ENCODE data around the gene KCNJ10.

Gene KCNJ10

DNA sequence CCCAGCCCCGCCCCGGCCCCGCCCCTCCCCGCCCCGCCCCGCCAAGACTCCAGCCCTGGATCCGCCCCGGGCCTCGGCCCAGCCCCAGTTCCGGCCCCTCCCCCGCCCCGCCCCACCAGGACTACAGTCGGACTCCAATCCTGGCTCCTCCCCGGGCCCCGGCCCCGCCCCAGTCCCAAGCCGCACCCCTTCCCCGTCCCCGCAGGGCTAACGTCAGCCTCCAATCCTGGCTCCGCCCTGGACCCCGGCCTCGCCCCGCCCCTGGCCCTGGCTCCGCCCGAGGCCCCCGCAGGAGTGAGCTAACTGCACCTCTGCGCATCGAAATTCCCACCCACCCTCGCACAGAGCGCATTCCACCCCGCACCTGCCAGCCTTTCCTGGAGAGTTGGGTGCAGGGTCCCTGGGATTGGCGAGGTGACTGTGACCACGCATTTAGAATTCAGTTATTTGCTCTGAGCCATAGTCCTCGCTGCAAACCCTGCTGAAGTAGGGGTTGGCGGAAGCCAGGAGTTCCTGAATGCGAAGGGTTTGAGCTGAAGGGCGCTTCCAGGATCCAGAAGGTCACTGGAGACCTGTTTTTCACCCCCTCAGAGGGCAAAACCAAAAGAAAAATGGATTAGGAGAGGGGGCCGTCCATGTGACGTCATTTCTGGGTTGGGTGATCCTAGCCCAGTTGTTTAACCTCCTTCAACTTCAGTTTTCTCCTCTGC lies 29.0 kb upstream of the KCNJ10 start:
- peak; percentile 85 to 92 for DNase-seq

DNA sequence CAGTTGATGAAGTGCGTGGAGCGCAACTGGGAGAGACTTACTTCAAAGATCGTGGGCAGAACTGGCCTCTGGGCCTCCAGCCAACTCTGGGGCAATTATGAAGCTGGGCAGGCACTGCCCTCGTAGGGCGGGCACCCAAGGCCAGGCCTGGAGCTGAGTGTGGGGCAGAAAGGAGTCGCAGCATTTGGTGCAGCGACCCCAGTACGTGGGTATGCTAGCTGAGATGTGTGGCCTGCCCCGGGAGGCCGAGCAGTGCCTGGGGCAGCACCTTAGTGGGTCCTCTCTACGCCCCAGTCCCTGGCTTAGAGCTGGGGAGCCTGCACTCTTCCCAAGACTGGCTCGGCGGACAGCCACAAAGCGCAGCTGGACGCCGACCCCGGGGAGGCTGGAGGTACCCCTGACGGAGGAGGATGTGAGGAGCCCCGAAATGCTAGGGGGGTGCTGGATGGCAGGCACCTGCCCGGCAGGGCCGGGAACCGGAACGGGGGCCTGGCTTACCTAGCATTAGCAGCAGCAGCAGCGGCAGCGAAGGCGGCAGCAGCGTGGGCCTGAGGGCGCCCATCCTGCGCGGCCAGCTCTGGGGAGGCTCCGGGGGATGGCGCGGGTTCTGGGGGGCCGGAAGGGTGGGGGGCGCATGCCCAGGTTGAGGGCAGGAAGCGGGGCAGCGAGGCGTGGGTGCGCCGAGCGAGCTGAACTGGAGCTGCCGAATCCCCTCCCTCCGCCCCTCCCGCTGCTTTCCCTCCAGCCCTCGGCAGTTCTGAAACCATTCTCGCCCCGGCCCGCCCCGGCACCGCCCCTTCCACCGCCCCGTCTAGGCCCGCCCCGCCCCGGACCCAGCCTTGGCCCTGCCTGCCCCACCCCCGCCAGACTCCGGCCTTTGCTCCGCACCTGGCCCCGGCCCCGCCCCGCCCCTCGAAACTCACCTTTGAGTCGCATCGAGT lies 28.2 kb upstream of the KCNJ10 start, which contains the start of gene IGSF8:
Gene IGSF8, minus strand, starts transcription at position 709 of the 941 bp plus-strand sequence. Its CDS starts 147 bp downstream, at position 562.
- DNase-seq = peak in 1 of 2 experiments; percentile 89

DNA sequence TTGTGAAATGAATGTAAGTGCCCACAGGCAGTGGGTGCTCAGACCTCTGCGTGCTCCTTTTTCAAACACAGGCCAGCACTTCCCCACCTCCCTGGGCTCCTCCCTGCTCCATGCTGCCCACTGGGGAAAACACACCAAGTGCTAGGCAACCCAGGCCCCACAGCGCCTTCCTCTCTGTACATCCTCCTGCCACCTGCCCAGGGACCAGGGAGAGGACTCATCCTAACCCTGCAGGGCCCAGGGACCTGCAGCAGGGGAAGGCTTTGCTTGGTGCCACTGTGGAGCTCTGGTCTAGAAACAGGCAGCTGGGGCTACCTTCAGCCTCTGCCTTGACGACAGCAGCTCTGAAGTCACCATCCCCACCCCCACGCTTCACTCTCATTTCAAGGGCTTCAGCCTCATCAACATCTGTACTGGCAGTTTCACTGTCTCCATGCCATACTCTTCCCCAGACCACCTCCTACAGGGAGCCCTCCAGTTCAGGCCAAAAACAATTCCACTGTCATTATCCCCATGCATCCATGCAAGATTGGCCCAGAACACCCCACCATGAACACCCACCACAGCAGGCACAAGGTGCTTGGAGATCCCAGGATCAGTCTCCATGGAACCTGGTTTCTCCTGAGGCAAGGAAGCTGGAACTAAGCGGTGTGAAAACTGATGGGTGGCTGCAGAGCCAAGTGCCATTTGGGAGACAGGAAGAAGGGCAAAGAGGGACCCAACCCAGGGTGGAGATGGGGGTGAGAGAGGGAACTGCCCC lies 27.4 kb upstream of the KCNJ10 start:
- DNase-seq = no peak

DNA sequence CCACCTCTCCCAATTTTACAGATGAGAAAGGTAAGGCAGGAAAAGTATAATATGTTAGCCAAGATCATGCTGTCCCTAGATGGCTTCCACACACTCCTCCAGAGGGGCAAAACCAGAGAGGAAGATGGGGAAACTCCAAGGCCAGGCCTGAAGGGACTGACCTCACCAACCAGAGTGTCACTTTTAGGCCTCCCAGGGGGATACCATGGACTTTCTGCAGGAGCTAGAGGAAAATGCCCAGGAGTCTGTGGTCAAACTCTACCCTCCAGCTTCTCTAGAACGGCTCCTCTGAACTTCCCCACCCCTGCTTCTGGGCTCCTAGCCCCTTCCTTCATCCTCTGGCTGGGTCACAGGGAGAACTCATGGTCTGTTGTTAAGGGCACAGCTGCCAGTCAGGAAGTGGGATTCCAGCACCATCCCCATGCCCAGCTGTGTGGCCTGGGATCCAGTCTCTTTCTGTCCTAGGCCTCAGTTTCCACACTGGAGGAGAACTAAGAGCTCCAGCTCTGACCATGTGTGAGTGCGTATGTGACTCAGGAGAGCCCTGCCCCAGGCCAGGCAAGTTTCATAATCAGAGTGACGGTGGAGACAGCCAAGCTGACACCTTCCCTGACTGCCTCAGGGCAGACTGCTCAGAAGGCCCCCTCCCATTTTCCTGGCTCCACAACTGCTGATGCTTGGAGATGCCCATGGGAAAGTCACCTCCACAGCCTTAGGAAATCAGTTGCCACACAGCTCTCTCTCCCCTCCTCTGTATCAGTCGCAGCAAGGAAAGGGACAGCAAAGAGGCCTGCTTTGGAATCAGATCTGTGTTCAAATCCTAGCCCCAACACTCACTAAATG lies 26.5 kb upstream of the KCNJ10 start:
- DNase-seq = no peak

DNA sequence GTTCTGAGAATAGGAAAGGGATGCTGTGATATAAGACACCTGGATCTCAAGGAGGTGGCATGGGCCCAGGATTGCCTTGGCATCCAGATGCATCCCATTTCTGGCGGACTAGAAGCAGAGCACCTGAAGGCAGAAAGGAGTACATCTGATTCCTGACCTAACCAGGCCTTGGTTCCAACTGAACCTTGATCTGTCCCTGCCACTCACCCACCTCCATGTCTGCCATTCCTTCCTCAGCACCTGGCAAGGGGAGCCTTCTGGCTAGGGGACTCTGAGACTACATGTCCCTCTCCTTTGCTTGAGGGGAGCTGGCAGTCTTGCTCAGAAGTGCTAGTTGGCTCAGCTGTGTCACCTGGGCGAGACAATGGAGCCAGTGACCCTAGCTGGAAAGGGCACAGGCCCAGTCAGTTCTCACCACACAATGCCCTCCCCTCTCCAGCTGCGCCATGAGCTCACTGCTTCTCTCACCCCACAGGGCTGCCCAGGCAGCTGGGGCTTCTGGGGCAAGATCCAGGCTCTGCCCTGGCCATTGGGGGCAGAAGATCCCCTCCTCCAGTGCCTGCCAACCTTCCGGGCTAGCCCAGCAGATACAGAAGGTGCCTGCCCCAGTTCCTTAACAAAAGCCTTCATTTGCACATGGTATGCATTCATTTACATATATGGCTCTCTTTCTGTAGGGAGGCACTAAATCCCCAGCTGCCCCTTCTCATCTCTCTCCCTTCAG lies 25.6 kb upstream of the KCNJ10 start:
- no peak for DNase-seq

DNA sequence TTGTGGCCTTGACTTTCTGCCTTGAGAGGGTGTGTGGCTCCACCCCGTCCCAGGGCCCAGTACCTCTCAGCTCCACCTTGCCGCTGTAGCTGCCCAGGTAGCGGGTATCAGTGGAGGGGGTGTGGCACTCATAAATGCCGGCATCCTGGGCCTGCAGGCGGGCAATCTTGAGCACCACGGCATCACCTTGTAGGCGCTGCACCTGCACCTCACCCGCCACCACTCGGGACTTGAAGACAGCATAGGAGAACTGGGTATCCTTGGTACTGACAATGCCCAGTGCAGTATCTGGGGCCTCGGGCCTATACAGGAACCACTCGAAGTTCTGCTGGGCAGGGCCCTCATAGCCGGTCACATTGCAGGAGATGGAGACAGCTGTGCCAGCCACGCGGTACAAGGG lies 24.8 kb upstream of the KCNJ10 start:
- DNase-seq = no peak

DNA sequence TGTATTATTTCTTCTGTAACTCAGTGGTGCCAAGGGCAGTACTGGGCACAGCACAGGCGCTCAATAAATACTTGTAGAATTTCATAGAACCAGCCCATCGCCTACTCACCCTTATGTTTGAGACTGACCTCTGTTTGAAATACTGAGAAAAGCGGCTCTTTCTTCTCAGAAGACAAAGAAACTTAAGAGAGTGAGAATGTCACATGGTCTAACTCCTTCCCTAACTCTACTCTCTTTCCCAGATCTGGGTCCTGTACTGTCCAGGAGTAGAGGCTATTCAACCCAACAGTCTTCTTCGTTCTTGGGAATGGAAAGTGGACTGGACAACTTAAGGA lies 24.3 kb upstream of the KCNJ10 start:
- DNase-seq = no peak

DNA sequence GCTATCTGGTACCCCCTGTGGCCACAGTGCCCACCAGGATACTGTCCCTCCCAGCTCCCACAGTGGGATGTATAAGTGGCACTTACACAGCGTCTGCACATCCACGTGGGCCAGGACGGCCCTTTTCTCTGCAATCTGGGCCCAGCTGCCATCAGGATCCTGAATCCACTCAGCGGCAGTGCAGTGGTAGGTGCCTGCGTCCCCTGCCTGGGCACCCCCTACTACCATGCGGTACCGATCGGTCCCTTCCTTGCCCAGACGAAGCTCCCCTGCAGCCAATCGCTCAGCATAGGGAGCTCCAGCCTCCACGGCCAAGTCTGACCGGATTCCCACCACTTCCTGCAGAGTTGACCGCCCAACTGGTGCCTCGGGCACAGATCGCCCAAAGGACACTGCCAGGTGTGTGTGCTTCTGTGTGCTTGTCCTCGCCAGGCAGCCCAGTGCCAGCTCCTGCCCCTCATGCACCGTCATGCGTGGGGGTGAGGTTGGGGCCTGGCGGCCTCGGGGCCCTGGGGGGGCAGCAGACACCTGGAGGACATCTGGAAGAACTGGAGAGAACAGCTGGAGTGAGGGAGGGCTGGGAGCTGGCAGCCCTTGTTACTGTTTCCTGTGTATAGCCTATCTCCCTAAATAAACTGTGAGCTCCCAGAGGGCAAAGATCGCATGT lies 23.8 kb upstream of the KCNJ10 start:
- DNase-seq = no peak

DNA sequence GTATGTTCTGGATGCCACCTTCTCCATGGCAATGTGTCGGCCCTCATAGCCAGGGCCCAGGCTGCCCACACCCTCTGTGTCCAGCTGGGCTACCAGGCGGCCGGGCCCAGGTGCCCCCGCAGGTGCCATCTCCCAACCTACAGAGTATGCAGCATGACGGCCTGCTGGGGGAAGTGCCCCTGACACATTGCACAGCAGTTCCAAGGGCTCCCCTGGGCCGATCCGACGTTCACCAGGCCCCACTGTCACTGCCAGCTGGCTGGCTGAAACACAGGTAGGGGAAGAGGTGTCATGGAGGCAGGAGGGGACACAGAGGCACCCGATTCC lies 23.1 kb upstream of the KCNJ10 start:
- no peak for DNase-seq

DNA sequence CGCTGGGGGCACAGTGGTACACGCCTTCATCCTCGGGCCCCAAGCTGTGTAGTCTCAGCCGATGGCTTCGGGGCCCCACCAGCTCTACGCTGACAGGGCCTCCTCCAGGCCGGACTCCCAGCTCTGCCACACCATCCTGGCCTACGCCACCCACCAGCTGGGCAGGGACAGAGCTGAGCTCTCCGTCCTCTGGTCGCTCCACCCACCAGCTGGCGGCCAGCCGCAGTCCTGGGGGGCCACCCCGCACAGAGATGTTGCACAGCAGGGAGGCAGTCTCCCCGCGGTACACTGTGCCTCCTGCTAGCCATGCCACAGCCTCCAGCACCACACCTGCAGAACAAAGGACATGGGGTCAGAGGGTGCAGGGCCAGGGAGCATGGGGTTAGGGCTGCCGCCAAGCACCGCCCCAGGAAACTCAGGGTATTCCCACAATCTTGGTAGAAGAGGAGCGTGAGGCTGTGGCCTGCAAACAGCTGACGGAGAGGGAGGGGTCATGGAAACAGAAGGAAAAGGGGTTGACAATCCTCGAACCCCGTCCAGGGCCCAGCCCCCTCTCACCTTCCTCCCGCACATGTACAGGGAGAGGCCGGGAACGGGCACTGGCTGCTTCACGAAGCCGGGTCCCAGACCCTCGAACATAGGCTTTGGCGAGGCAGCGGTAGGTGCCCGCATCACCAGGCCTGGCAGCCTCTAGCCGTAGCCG lies 22.6 kb upstream of the KCNJ10 start:
- no peak for DNase-seq

DNA sequence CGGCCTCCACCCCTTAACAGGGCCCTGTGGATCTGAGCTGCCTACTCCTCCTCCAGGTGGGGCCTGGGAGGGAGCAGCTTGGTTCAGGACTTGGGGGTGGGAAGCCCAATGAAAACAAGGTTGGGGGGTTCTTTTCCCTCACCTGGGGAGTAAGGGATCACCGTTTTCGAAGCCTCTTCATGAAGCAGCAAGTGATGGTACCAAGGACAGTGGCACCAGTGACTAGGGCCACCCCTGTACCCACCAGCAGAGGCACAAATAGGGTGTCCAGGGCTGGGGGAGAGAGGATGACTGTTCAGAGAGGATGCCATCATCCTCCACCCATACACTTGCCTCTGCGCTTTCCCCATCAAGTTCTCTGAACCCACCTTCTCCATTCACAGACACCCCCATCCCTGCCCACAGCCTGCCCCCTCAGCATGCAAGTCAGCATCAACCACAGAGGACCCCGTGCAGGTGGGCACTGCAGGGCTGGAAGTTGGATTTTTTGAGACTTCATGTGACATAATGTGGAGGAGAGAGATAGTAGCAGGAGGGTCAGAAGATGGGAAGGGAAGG lies 21.8 kb upstream of the KCNJ10 start:
- no peak for DNase-seq

DNA sequence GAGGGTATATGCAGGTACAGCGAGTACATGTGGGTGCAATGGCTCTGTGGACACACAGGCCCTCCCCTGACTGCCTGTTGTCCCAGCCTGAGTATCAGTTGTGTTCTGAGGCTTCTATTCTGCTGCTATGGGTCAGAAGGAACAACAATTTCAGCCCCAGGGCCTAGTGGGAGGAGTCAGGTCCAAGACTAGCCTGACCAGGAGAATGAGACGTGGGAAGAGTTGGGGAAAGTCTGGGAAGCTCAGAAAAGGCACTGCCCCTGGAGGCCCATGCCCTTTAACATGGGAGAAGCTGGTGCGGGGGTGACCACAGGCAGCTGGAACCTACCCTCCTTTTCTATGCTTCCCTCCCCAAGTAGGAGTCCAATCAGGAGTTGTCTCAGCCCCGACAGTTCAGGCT lies 20.8 kb upstream of the KCNJ10 start:
- DNase-seq = no peak

DNA sequence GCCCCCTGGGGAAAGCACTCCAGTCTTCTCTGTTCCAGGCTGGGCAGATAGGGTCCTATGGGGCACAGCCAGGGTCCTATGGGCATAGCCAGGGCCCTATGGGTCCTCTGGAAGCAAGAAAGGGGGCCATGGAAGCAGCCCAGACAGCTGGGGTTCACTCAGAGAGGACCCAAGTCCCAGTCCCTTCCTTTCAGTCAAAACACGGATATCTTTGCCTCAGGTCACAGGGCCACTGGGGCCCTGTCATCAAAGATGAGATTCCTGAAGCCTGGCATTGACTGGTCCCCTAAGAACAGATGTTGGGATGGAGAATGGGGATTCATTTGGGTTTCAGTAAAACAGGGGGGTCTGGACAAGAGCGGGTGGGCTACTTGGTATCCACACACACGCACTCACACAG lies 19.9 kb upstream of the KCNJ10 start:
- DNase-seq = no peak

DNA sequence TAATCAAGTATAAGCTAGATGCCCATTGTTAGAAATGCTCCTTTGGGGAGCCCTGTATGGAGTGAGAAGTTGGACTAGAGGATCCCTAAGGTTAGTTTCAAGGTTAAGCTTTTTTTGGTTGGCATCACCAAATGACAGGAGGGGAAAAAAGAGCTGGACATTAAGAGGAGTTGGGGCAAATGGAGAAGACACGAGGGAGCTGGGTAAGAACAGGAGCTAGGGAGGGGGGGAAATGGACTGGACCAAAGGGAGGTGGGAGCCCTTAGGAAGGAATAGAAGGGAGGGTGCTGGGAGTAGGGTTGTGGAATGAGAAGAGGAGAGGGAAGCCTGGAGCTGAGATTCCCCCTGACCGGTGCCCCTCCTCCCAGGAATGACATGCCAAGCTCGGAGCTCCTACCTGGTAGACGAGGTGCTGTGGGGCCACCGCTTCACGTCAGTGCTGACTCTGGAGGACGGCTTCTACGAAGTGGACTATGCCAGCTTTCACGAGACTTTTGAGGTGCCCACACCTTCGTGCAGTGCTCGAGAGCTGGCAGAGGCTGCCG lies 17.2 kb upstream of the KCNJ10 start:
- DNase-seq = no peak

DNA sequence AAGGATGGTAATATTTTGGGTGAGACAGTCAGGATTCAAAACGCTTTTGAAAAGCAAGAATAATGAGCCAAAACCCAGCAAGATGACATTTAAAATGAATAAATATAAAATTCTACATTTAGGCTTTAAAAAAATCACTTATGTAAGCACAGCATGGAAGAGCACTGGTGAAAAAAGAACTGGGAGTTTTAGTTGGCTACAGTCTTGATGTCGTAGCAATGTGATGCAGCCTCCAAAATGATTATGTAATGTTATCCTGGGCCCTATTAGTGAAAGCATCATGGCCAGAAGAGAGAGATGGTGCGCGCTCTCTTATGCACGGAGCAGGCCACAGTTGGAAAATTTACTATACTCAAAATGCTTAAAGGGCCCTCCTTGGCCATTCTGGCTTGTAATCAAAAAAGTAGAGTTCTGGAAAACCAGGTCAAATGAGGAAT lies 16.5 kb upstream of the KCNJ10 start:
- peak in 1 of 2 experiments; percentile 68 for DNase-seq

DNA sequence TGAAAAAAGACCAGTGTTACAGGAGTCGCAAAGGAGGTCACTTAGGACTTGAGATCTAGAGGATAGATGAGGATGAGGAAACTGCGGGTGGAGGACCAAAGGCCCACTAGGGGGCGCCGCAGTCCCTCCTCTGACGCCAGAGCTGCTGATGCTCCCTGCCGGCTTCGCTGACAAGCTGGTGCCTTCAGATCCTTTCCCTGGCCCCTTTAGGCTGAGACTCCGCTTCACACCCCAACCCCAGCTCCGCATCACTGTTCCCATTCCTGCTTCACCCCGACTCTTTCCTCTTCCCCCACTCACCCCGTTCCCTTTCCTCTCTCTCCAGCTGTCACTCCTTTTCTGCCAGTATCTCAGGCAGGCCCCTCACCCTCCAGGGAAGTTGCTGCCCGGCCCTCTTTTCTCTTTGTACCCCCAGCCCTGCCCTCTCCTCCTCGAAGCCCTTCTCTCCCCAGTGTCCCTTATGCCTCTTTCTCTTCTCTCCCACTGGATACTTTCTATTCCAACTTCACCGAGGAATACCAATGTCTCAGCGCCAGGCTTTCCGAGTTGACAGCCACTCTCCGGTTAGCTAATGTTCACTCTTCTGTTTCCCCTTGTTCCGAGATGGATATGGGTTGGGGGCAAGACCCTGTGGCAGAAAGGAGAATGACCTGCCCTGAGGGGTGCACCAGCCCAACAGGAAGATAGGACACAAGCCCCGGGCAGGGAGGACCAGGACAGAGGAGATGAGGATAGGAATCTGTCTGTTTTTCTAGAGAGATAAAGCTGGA lies 15.9 kb upstream of the KCNJ10 start:
- peak; percentile 64 to 70 for DNase-seq

DNA sequence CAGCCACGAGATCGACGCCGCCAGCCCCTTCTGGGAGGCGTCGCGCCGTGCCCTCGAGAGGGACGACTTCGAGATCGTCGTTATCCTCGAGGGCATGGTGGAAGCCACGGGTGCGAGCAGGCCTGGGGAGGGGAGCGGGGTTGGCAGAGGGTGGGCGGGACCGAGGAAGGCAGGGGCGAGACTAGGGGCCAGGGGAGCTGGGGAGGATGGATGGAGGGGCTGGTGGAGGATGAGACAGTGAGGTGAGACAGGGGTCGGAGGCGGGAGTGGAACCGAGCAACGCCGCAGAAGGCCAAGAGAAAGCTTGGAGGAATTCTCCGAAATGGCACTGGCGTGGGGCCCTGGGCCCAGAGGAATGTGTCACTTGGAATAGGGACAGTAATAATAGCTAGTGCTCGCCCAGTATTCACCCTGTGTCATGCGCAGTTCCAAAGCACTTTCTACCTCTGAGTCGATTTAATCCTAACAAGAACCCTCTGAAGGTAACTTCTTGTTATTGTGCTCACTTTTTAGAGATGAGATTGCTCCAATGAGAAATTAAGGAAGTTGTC lies 14.9 kb upstream of the KCNJ10 start:
- no peak for DNase-seq

DNA sequence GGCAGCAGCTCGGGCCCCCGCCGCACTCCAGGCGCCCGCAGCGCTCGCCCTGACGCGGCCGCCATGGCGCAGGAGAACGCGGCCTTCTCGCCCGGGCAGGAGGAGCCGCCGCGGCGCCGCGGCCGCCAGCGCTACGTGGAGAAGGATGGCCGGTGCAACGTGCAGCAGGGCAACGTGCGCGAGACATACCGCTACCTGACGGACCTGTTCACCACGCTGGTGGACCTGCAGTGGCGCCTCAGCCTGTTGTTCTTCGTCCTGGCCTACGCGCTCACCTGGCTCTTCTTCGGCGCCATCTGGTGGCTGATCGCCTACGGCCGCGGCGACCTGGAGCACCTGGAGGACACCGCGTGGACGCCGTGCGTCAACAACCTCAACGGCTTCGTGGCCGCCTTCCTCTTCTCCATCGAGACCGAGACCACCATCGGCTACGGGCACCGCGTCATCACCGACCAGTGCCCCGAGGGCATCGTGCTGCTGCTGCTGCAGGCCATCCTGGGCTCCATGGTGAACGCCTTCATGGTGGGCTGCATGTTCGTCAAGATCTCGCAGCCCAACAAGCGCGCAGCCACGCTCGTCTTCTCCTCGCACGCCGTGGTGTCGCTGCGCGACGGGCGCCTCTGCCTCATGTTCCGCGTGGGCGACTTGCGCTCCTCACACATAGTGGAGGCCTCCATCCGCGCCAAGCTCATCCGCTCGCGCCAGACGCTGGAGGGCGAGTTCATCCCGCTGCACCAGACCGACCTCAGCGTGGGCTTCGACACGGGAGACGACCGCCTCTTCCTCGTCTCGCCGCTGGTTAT lies 14.2 kb upstream of the KCNJ10 start:
- peak; percentile 13 to 65 for DNase-seq

Measured in cerebellar nuclear complex (tissue), 1 donor.